ENCODE data around the gene DUOX2. TPM values are rescaled to one million over a fixed set of nuclear protein-coding genes. Genes with fewer than 3 reads are reported as not detected.

The DUOX2 gene
- total RNA-seq, 1 donor from 2014 or later = not detected

- no peak for TF ChIP-seq CTCF (conservative IDR thresholded peaks at IDR 0.05; ENCODE audit: low read depth, low read length)
- no peak overlapping the region for H3K4me3 ChIP-seq (ENCODE audit: low read depth, low read length)
Measured at GRCh38 chr15:45133561-45133920, 19.6 kb upstream of the DUOX2 start.

GRCh38 chr15:45132844-45133560 is 19.0 kb upstream of the DUOX2 start:
- no peak for DNase-seq (ENCODE audit: low read depth)
- no peak for TF ChIP-seq CTCF (conservative IDR thresholded peaks at IDR 0.05; ENCODE audit: low read depth, low read length)
- H3K4me3 ChIP-seq (ENCODE audit: low read depth, low read length) = no peak overlapping the region

More at GRCh38 chr15:45133561-45133920, 19.6 kb upstream of the DUOX2 start:
- DNase-seq (ENCODE audit: low read depth) = no peak

- no peak for TF ChIP-seq CTCF (conservative IDR thresholded peaks at IDR 0.05; ENCODE audit: low read depth, low read length)
- DNase-seq (ENCODE audit: low read depth) = no peak
- no peak overlapping the region for H3K4me3 ChIP-seq (ENCODE audit: low read depth, low read length)
Measured at GRCh38 chr15:45131510-45131909, 17.5 kb upstream of the DUOX2 start.

GRCh38 chr15:45130291-45131000 is 16.5 kb upstream of the DUOX2 start:
- no peak for DNase-seq (ENCODE audit: low read depth)
- H3K4me3 ChIP-seq (ENCODE audit: low read depth, low read length) = no peak overlapping the region
- no peak for TF ChIP-seq CTCF (conservative IDR thresholded peaks at IDR 0.05; ENCODE audit: low read depth, low read length)

- no peak for DNase-seq (ENCODE audit: low read depth)
- TF ChIP-seq CTCF (conservative IDR thresholded peaks at IDR 0.05; ENCODE audit: low read depth, low read length) = no peak
- H3K4me3 ChIP-seq (ENCODE audit: low read depth, low read length) = no peak within 1 kb of the TSS
Measured at GRCh38 chr15:45129651-45130129, 15.7 kb upstream of the DUOX2 start, which contains the start of the genes DUOX1 and DUOXA1. Gene DUOX1, plus strand, starts transcription at chr15:45129994. Its CDS starts 1,973 bp downstream, at chr15:45131967. Gene DUOXA1, minus strand, starts transcription at chr15:45129879. Its CDS starts 6,865 bp downstream, at chr15:45123014.

- no peak for TF ChIP-seq CTCF (conservative IDR thresholded peaks at IDR 0.05; ENCODE audit: low read depth, low read length)
- DNase-seq (ENCODE audit: low read depth) = no peak
- no peak overlapping the region for H3K4me3 ChIP-seq (ENCODE audit: low read depth, low read length)
Measured at GRCh38 chr15:45128971-45129639, 15.1 kb upstream of the DUOX2 start.
